PC-3 (cell line): ENCODE data around the gene VPS37C. TPM values are rescaled to one million over a fixed set of nuclear protein-coding genes. Genes with fewer than 3 reads are reported as not detected.

Experiments
- ATAC-seq: fragments of 200-7000 bp; cut with Tn5 transposase; 2 replicates; pipeline ENCODE4 v1.9.1; 2020; ENCODE audit warnings: mild to moderate bottlenecking, moderate library complexity
- BruUV-seq: library from RNA; stranded (reverse); fragments of 400-500 nt; replicated peaks from 2 replicates; lab custom pipeline; 2021; lab: Mats Ljungman, UMichigan
- CTCF ChIA-PET: fragments of 300-600 bp; sonication (Branson Sonifier 250); formaldehyde crosslinking; loops from one replicate; lab custom pipeline; 2022; ENCODE audit warnings: antibody characterized with exemption; lab: Charles Lee
- POLR2A ChIA-PET: fragments of 300-600 bp; sonication (Branson Sonifier 250); formaldehyde crosslinking; loops from one replicate; lab custom pipeline; 2022; ENCODE audit warnings: antibody characterized with exemption; ENCODE audit not compliant: unreplicated experiment; lab: Charles Lee
- DNase-seq: peaks from one replicate; pipeline ENCODE4 v3.0.0-alpha.2; 2015
- H2AFZ ChIP-seq: fragments of 300-600 bp; sonication (generic); 2 replicates; pipeline ENCODE4 v1.6.0; 2016; ENCODE audit warnings: antibody characterized with exemption, low read length
- H3F3A ChIP-seq: fragments of 300-600 bp; sonication (generic); one replicate; pipeline ENCODE4 v1.6.0; 2017; ENCODE audit warnings: antibody characterized with exemption, low read length, control low read depth, mild to moderate bottlenecking; ENCODE audit not compliant: unreplicated experiment
- H3K27ac ChIP-seq: fragments of 300-600 bp; sonication (generic); 2 replicates; pipeline ENCODE4 v1.5.1; 2016; ENCODE audit warnings: mild to moderate bottlenecking, low read length
- H3K27me3 ChIP-seq: fragments of 300-600 bp; sonication (generic); 2 replicates; pipeline ENCODE4 v1.6.1; 2016; ENCODE audit warnings: low read length, mixed read lengths
- H3K36me3 ChIP-seq: fragments of 300-600 bp; sonication (generic); 2 replicates; pipeline ENCODE4 v1.6.1; 2016; ENCODE audit warnings: low read depth, mixed run types, low read length, mixed read lengths
- H3K4me1 ChIP-seq: fragments of 300-600 bp; sonication (generic); 2 replicates; pipeline ENCODE4 v1.5.1; 2016; ENCODE audit warnings: low read length; ENCODE audit not compliant: insufficient read depth
- H3K4me2 ChIP-seq: fragments of 300-600 bp; sonication (generic); 2 replicates; pipeline ENCODE4 v1.6.0; 2016; ENCODE audit warnings: low read length
- H3K4me3 ChIP-seq: fragments of 300-600 bp; sonication (generic); 2 replicates; pipeline ENCODE4 v1.5.1; 2016; ENCODE audit warnings: mild to moderate bottlenecking, low read length, mixed read lengths
- H3K79me2 ChIP-seq: fragments of 300-600 bp; sonication (generic); 2 replicates; pipeline ENCODE4 v1.6.1; 2017; ENCODE audit warnings: low read length, mixed read lengths
- H3K9ac ChIP-seq: fragments of 300-600 bp; sonication (generic); 2 replicates; pipeline ENCODE4 v1.6.0; 2016; ENCODE audit warnings: mild to moderate bottlenecking, low read length
- H3K9me2 ChIP-seq: fragments of 300-600 bp; sonication (generic); replicated peaks from 2 replicates; pipeline ENCODE4 v1.6.1; 2016; ENCODE audit warnings: mixed run types, low read length, mixed read lengths
- H3K9me3 ChIP-seq: fragments of 300-600 bp; sonication (generic); 2 replicates; pipeline ENCODE4 v1.6.1; 2016; ENCODE audit warnings: low read length, mixed read lengths
- H4K20me1 ChIP-seq: fragments of 300-600 bp; sonication (generic); 2 replicates; pipeline ENCODE4 v1.6.1; 2016; ENCODE audit warnings: low read length, mixed read lengths
- EZH2 ChIP-seq: fragments of 300-600 bp; sonication (generic); IDR thresholded peaks from one replicate; pipeline ENCODE4 v1.6.1; 2017; ENCODE audit warnings: antibody characterized with exemption, mild to moderate bottlenecking, low read length; ENCODE audit not compliant: unreplicated experiment
- EZH2phosphoT487 ChIP-seq: fragments of 300-600 bp; sonication (generic); IDR thresholded peaks from 2 replicates; pipeline ENCODE4 v1.6.1; 2018; ENCODE audit warnings: mild to moderate bottlenecking, antibody characterized with exemption, low read length, borderline replicate concordance
- intact Hi-C: fragments of 100-400 bp; cut with micrococcal nuclease; formaldehyde crosslinking; loops from 2 replicates; pipeline ENCODE4 v1.9.0; 2023
- total RNA-seq: library from RNA; depleted of rRNA; stranded (reverse); fragments of >200 nt; gene quantifications from 2 replicates; pipeline ENCODE4 v1.2.3, GENCODE V29; 2014
- TF ChIP-seq, protein P1 (sequence below): fragments of 300-600 bp; sonication (generic); conservative IDR thresholded peaks from 2 replicates; pipeline ENCODE4 v1.5.1; 2017; ENCODE audit warnings: antibody characterized with exemption, low read depth, mild to moderate bottlenecking, low read length

VPS37C gene
- total RNA-seq, 1 experiment from 2014 or later, result 28.9 TPM

DNA sequence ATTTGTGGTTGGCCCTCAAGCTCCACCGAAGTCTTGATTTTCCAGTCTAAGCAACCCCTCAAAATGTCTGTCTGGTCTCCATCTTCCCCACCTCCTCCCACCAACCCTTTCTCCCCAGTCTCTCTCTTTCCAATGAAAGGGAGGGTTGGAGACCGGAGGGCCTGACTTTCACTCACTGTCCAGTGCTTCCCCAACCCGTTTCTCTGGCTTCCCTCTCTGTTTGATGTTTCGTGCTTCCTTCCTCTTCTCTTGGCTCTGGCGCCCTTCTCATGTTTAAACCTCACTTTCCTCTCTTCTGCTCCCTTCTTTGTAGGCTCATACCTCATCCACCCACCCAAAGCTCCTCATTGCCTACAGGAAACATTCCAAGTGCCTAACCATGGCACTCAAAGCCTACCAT, 11.1 kb upstream of the VPS37C start:
- Histone ChIP-seq H3K9me3 (no peaks in the 10 kb centered on the region), H3K79me2 (no peaks in the 10 kb centered on the region), H3K4me2 (no peak overlapping the region), H3K27ac (no peak overlapping the region), H3K9ac (no peak overlapping the region), H3K36me3 (no peaks in the 10 kb centered on the region), H3F3A (no peaks in the 10 kb centered on the region), H3K9me2 (no peaks in the 10 kb centered on the region), H3K27me3 (peaks cover 22% of the 10 kb centered on the region), H3K4me1 (peaks cover 6% of the 10 kb centered on the region; the same call in 1 of the 2 replicates), H3K4me3 (no peak overlapping the region), H4K20me1 (no peaks in the 10 kb centered on the region), H2AFZ (no peak overlapping the region)
- ChIA-PET CTCF (no interaction called here), POLR2A (interaction anchor here (0.6 kb wide), 1 partner anchor 206 kb away, joined by 5 read pairs; no protein-coding TSS in a partner anchor)
- no peak for ATAC-seq
- TF ChIP-seq, protein P1, sequence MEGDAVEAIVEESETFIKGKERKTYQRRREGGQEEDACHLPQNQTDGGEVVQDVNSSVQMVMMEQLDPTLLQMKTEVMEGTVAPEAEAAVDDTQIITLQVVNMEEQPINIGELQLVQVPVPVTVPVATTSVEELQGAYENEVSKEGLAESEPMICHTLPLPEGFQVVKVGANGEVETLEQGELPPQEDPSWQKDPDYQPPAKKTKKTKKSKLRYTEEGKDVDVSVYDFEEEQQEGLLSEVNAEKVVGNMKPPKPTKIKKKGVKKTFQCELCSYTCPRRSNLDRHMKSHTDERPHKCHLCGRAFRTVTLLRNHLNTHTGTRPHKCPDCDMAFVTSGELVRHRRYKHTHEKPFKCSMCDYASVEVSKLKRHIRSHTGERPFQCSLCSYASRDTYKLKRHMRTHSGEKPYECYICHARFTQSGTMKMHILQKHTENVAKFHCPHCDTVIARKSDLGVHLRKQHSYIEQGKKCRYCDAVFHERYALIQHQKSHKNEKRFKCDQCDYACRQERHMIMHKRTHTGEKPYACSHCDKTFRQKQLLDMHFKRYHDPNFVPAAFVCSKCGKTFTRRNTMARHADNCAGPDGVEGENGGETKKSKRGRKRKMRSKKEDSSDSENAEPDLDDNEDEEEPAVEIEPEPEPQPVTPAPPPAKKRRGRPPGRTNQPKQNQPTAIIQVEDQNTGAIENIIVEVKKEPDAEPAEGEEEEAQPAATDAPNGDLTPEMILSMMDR, result no peak
- TF ChIP-seq EZH2, result no peak
- no peak for TF ChIP-seq EZH2phosphoT487
- intact Hi-C loops, result no loop called here
- BruUV-seq, result no TSS peak
- no peak for DNase-seq

DNA sequence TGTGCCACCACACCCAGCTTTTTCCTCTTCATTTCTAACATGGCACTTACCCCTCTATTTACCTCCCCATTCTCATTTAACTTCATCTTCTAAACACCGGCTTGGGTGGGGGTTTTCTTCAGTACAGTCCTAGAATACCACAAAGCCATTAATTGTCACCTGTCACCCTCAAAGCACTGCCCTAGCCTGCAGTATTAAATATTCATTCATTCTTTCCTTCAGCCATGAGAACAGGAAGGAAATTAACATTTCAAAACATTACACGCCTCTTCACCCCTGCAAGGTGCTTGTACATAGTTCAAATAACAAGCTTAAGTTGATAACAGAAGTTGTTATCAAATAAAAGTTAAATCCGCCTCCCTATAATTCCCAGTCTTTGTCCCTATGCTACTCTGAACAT, 10.7 kb upstream of the VPS37C start:
- BruUV-seq, result no TSS peak
- Histone ChIP-seq H3K9ac (no peak overlapping the region), H3K4me2 (no peak overlapping the region), H3K79me2 (no peaks in the 10 kb centered on the region), H3K36me3 (no peaks in the 10 kb centered on the region), H3F3A (no peaks in the 10 kb centered on the region), H3K4me1 (peaks cover 6% of the 10 kb centered on the region; the same call in 1 of the 2 replicates), H3K27ac (no peak overlapping the region), H3K9me2 (no peaks in the 10 kb centered on the region), H3K27me3 (peaks cover 22% of the 10 kb centered on the region), H4K20me1 (no peaks in the 10 kb centered on the region), H3K4me3 (no peak overlapping the region), H3K9me3 (no peaks in the 10 kb centered on the region), H2AFZ (no peak overlapping the region)
- ChIA-PET POLR2A (interaction anchor here (0.6 kb wide), 1 partner anchor 205 kb away, joined by 5 read pairs; no protein-coding TSS in a partner anchor), CTCF (no interaction called here)
- no peak for TF ChIP-seq EZH2
- intact Hi-C loops, result no loop called here
- DNase-seq, result no peak
- no peak for ATAC-seq

DNA sequence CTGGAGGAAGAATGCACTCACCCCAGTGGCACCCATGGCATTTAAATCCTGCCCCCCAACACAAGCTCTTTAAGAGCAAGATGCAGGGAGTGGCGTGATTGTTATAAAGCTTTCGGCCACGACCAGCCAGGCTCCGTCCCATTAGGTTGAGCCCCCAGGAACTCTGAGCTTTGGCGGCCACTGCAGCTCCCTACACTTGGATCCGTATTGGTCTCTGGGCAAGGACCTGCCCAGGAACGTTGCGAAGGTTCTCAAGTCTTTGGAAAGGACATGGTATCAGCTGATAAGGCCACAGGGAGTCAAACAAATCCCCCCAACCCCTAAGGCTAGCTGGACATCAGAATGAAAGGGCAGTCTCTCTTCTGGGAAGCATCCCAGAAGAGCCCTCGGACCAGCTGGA, 9.3 kb upstream of the VPS37C start:
- Histone ChIP-seq H3K4me2 (no peak overlapping the region), H4K20me1 (no peaks in the 10 kb centered on the region), H3F3A (no peaks in the 10 kb centered on the region), H3K9me2 (no peaks in the 10 kb centered on the region), H3K27ac (no peak overlapping the region), H3K79me2 (no peaks in the 10 kb centered on the region), H3K4me1 (peaks cover 6% of the 10 kb centered on the region; the same call in 1 of the 2 replicates), H3K4me3 (no peak overlapping the region), H2AFZ (no peak overlapping the region), H3K27me3 (peaks cover 10% of the 10 kb centered on the region), H3K9me3 (no peaks in the 10 kb centered on the region), H3K9ac (no peak overlapping the region), H3K36me3 (no peaks in the 10 kb centered on the region)
- DNase-seq, result no peak
- intact Hi-C loops, result no loop called here
- POLR2A ChIA-PET, result no interaction called here
- ATAC-seq, result no peak
- no TSS peak for BruUV-seq
- TF ChIP-seq EZH2 (no peak), EZH2phosphoT487 (no peak)
- TF ChIP-seq, protein P1, result no peak
- CTCF ChIA-PET, result no interaction called here
